Karpas-422 (cell line): ENCODE results near the gene RHOF. TPM values are rescaled to one million over a fixed set of nuclear protein-coding genes. Genes with fewer than 3 reads are reported as not detected.

ENCODE experiments used
- DNase-seq: peaks from one replicate; pipeline ENCODE4 v3.0.0-alpha.2; 2015
- H2AFZ ChIP-seq: fragments of 200-600 bp; sonication (generic); 2 replicates; pipeline ENCODE4 v1.6.1; 2014; ENCODE audit warnings: antibody characterized with exemption, low read length, mixed read lengths
- H3K27ac ChIP-seq: fragments of 200-600 bp; sonication (generic); 2 replicates; pipeline ENCODE4 v1.5.1; 2014; ENCODE audit warnings: mild to moderate bottlenecking, low read length, moderate library complexity
- H3K27me3 ChIP-seq: fragments of 200-600 bp; sonication (generic); 2 replicates; pipeline ENCODE4 v1.6.1; 2014; ENCODE audit warnings: low read length, mixed read lengths
- H3K36me3 ChIP-seq: fragments of 200-600 bp; sonication (generic); 2 replicates; pipeline ENCODE4 v1.6.1; 2014; ENCODE audit warnings: low read length, mixed read lengths; ENCODE audit not compliant: insufficient read depth
- H3K4me1 ChIP-seq: fragments of 200-600 bp; sonication (generic); 2 replicates; pipeline ENCODE4 v1.6.1; 2014; ENCODE audit warnings: mild to moderate bottlenecking, low read length, mixed read lengths
- H3K4me2 ChIP-seq: fragments of 200-600 bp; sonication (generic); 2 replicates; pipeline ENCODE4 v1.6.1; 2014; ENCODE audit warnings: low read length, low read depth, mild to moderate bottlenecking; ENCODE audit not compliant: poor library complexity, severe bottlenecking
- H3K4me3 ChIP-seq: fragments of 200-600 bp; sonication (generic); 2 replicates; pipeline ENCODE4 v1.5.1; 2014; ENCODE audit warnings: mild to moderate bottlenecking, antibody characterized with exemption, low read length, mixed read lengths
- H3K79me2 ChIP-seq: fragments of 200-600 bp; sonication (generic); 2 replicates; pipeline ENCODE4 v1.6.1; 2014; ENCODE audit warnings: mild to moderate bottlenecking, low read length, mixed read lengths
- H3K9ac ChIP-seq: fragments of 200-600 bp; sonication (generic); 2 replicates; pipeline ENCODE4 v1.6.0; 2014; ENCODE audit warnings: low read length
- H3K9me2 ChIP-seq: fragments of 200-600 bp; sonication (generic), shearing (Covaris generic); replicated peaks from 2 replicates; pipeline ENCODE4 v1.6.0; 2014; ENCODE audit warnings: mild to moderate bottlenecking, low read length, moderate library complexity; ENCODE audit not compliant: insufficient read depth
- H3K9me3 ChIP-seq: fragments of 300-700, 200-600 bp; sonication (generic); 2 replicates; pipeline ENCODE4 v1.6.1; 2014; ENCODE audit warnings: low read length, mixed read lengths
- H4K20me1 ChIP-seq: fragments of 200-600 bp; sonication (generic); 2 replicates; pipeline ENCODE4 v1.6.1; 2014; ENCODE audit warnings: mild to moderate bottlenecking, antibody characterized with exemption, low read length, low read depth; ENCODE audit not compliant: insufficient read depth
- total RNA-seq: library from RNA; depleted of rRNA; stranded (reverse); fragments of >200 nt; shearing (Covaris generic); gene quantifications from 2 replicates; pipeline ENCODE4 v1.2.3, GENCODE V29; 2014; ENCODE audit warnings: low replicate concordance

Gene RHOF
- total RNA-seq, 1 experiment from 2014 or later: 7.2 TPM

DNA sequence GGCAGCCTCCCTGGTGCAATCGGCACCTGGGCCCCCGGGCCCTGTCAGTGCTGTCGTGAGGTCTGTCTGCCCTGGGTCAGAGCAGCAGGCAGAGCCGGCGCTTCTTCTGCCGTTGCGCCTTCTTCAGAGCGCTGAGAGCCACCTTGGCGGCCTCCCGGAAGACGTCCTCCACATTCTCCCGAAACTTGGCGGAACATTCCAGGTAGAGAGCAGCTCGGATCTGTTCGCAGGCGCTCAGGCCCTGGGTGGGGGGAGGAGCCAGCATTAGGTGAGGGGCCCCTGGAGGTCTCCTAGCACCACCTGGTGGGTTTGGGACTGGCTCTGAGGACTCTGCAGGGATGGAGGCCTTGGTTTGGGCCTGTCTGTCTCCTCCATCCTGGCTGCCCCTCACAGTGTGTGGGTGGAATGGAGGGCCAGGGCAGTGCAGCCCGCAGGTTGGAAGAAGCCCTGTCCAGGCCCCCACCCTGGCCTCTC, 14.0 kb downstream of the RHOF start:
- Histone ChIP-seq H2AFZ (no peak overlapping the region), H3K4me1 (peaks cover 22% of the 10 kb centered on the region), H4K20me1 (peaks cover 9% of the 10 kb centered on the region; the same call in 1 of the 2 replicates), H3K27me3 (no peaks in the 10 kb centered on the region), H3K36me3 (no peaks in the 10 kb centered on the region), H3K4me2 (no peak overlapping the region), H3K9ac (no peak overlapping the region), H3K9me3 (no peaks in the 10 kb centered on the region), H3K79me2 (no peaks in the 10 kb centered on the region), H3K27ac (no peak overlapping the region), H3K4me3 (no peak overlapping the region), H3K9me2 (no peaks in the 10 kb centered on the region)
- DNase-seq: no peak

- Histone ChIP-seq H3K27me3 (no peaks in the 10 kb centered on the region), H4K20me1 (peaks cover 9% of the 10 kb centered on the region; the same call in 1 of the 2 replicates), H3K36me3 (no peaks in the 10 kb centered on the region), H3K9ac (no peak overlapping the region), H3K4me2 (no peak overlapping the region), H3K9me3 (no peaks in the 10 kb centered on the region), H3K79me2 (no peaks in the 10 kb centered on the region), H3K9me2 (no peaks in the 10 kb centered on the region), H3K27ac (no peak overlapping the region), H3K4me3 (no peak overlapping the region), H2AFZ (no peak overlapping the region), H3K4me1 (peaks cover 22% of the 10 kb centered on the region)
- DNase-seq: no peak
Observed at GRCh38 chr12:121778567-121779421, 14.7 kb downstream of the RHOF start.

GRCh38 chr12:121776190-121777098, 17.0 kb downstream of the RHOF start:
- Histone ChIP-seq H2AFZ (no peak overlapping the region), H3K4me3 (no peak overlapping the region), H3K9ac (no peak overlapping the region), H3K9me3 (no peaks in the 10 kb centered on the region), H3K9me2 (no peaks in the 10 kb centered on the region), H3K36me3 (no peaks in the 10 kb centered on the region), H3K4me2 (peak overlapping the region; percentile 19), H4K20me1 (no peaks in the 10 kb centered on the region), H3K79me2 (no peaks in the 10 kb centered on the region), H3K27ac (no peak overlapping the region), H3K27me3 (no peaks in the 10 kb centered on the region), H3K4me1 (peaks cover 15% of the 10 kb centered on the region)
- DNase-seq: peak; percentile 93

GRCh38 chr12:121775501-121775900, 18.0 kb downstream of the RHOF start:
- Histone ChIP-seq H3K4me2 (no peak overlapping the region), H3K4me3 (no peak overlapping the region), H3K27ac (no peak overlapping the region), H3K36me3 (no peaks in the 10 kb centered on the region), H3K27me3 (no peaks in the 10 kb centered on the region), H3K9me2 (no peaks in the 10 kb centered on the region), H3K9me3 (no peaks in the 10 kb centered on the region), H3K4me1 (peaks cover 8% of the 10 kb centered on the region), H2AFZ (no peak overlapping the region), H3K9ac (no peak overlapping the region), H4K20me1 (no peaks in the 10 kb centered on the region), H3K79me2 (no peaks in the 10 kb centered on the region)
- no peak for DNase-seq

- no peak for DNase-seq
- no peak overlapping the region for H2AFZ ChIP-seq
- H3K4me1 ChIP-seq: peaks cover 8% of the 10 kb centered on the region
- no peak overlapping the region for H3K9ac ChIP-seq
- H3K79me2 ChIP-seq: no peaks in the 10 kb centered on the region
- no peaks in the 10 kb centered on the region for H3K9me2 ChIP-seq
- no peaks in the 10 kb centered on the region for H4K20me1 ChIP-seq
- no peak overlapping the region for H3K4me2 ChIP-seq
- H3K27me3 ChIP-seq: no peaks in the 10 kb centered on the region
- no peaks in the 10 kb centered on the region for H3K9me3 ChIP-seq
- no peak overlapping the region for H3K27ac ChIP-seq
- no peaks in the 10 kb centered on the region for H3K36me3 ChIP-seq
- no peak overlapping the region for H3K4me3 ChIP-seq
Observed at GRCh38 chr12:121774968-121775474, 18.5 kb downstream of the RHOF start.

GRCh38 chr12:121773011-121773777, 20.3 kb downstream of the RHOF start:
- no peaks in the 10 kb centered on the region for H3K27me3 ChIP-seq
- peaks cover 8% of the 10 kb centered on the region for H3K4me1 ChIP-seq
- H3K27ac ChIP-seq: no peak overlapping the region
- no peak overlapping the region for H3K9ac ChIP-seq
- H3K4me2 ChIP-seq: no peak overlapping the region
- no peaks in the 10 kb centered on the region for H3K79me2 ChIP-seq
- H3K9me2 ChIP-seq: no peaks in the 10 kb centered on the region
- no peaks in the 10 kb centered on the region for H3K9me3 ChIP-seq
- H4K20me1 ChIP-seq: no peaks in the 10 kb centered on the region
- H3K36me3 ChIP-seq: no peaks in the 10 kb centered on the region
- no peak overlapping the region for H3K4me3 ChIP-seq
- DNase-seq: peak; percentile 93
- peak overlapping the region; percentile 10 for H2AFZ ChIP-seq

DNA sequence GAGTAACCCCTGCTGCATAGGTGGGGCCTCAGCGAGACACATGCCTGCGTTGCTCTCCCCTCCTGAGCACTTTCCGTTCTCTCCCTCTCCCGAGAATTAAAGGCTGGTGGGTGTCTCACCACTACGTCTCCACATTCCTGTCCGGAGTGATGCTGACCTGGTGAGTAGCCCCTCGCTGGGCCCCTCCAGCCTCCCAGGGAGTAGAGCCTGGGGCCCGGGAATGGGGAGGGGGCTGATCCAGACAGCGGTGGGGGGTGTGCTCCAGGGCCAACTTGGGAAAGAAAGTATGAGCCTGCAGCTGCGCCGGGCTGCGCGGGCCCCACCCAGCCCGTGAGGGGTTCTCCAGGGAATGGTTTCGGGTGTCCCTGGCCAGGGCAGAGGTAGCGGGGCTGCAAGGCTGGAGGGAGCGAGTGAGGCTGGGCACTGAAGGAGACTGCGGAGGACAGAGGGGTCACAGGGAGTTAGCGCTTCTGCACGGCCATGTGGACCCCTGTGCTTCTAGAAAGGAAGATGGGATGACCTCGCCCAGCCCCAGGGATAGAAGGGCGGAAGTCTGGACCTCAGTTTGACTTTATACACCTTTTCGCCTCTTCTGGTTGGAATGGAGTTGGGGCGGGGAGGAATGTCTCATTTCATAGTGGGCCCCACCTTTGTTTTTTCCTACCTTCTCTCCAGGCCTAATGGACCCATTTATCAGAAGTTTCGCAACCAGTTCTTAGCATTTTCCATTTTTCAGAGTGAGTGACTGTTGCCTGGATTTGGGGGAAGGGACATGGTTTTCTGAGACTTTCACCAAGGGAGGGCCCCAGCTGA, 22.5 kb downstream of the RHOF start:
- Histone ChIP-seq H3K27ac (no peak overlapping the region), H4K20me1 (no peaks in the 10 kb centered on the region), H3K9me3 (no peaks in the 10 kb centered on the region), H3K4me3 (no peak overlapping the region), H3K9ac (no peak overlapping the region), H2AFZ (no peak overlapping the region), H3K4me1 (peaks cover 5% of the 10 kb centered on the region), H3K9me2 (no peaks in the 10 kb centered on the region), H3K4me2 (no peak overlapping the region), H3K36me3 (no peaks in the 10 kb centered on the region), H3K79me2 (no peaks in the 10 kb centered on the region), H3K27me3 (no peaks in the 10 kb centered on the region)
- DNase-seq: no peak
